ENCODE data around the gene DCC. TPM values are rescaled to one million over a fixed set of nuclear protein-coding genes. Genes with fewer than 3 reads are reported as not detected.

Gene DCC
- total RNA-seq, 1 experiment from 2014 or later: not detected

GRCh38 chr18:53411511-53411910, 1071.5 kb downstream of the DCC start:
- Histone ChIP-seq H3K4me1 (ENCODE audit: control insufficient read depth in 1 of 2, insufficient read depth in 2 of 2, low read length in 2 of 2) (no peaks in the 10 kb centered on the region), H3K79me2 (ENCODE audit: insufficient read depth, low read length) (no peaks in the 10 kb centered on the region), H3K9me2 (ENCODE audit: insufficient read depth) (no peaks in the 10 kb centered on the region), H2AFZ (ENCODE audit: low read depth, low read length, poor library complexity, severe bottlenecking) (no peak overlapping the region), H3K27ac (ENCODE audit: low read depth, low read length) (no peak overlapping the region), H3K4me2 (ENCODE audit: low read length) (no peak overlapping the region), H3K9me3 (ENCODE audit: control insufficient read depth in 1 of 2, insufficient read depth in 1 of 2, low read depth in 1 of 2, low read length in 2 of 2) (peaks cover 7 to 18% of the 10 kb centered on the region in 2 experiments; a peak in 2 of 4 replicates), H3K27me3 (ENCODE audit: insufficient read depth, low read length) (no peaks in the 10 kb centered on the region), H4K20me1 (ENCODE audit: insufficient read depth) (no peaks in the 10 kb centered on the region), H3K9ac (ENCODE audit: low read length) (no peak overlapping the region), H3K36me3 (ENCODE audit: control insufficient read depth in 1 of 2, insufficient read depth in 2 of 2, low read length in 2 of 2) (no peaks in the 10 kb centered on the region), H3K4me3 (replicated peaks in 1 of 2; ENCODE audit: low read depth in 1 of 2, low read length in 2 of 2) (no peak overlapping the region)
- no peak for ATAC-seq
- ChIA-PET POLR2A (no interaction called here), RAD21 (ENCODE audit: low non-redundant PET in 1 of 2, low total read pairs in 2 of 2, uncharacterized antibody in 2 of 2, unreplicated experiment in 2 of 2) (no interaction called here), CTCF (no interaction called here)
- BruUV-seq (replicated peaks): no TSS peak
- intact Hi-C loops (cut with micrococcal nuclease): no loop called here
- no peak for TF ChIP-seq CEBPB (IDR thresholded peaks at IDR 0.05; ENCODE audit: low read depth)
- no peak for TF ChIP-seq SIN3A (IDR thresholded peaks at IDR 0.05; ENCODE audit: low read depth)
- no peak for TF ChIP-seq POLR2AphosphoS5 (IDR thresholded peaks at IDR 0.05; ENCODE audit: low read depth, low read length)
- TF ChIP-seq RAD21 (IDR thresholded peaks at IDR 0.05; ENCODE audit: low read depth): no peak
- TF ChIP-seq FOSL1 (IDR thresholded peaks at IDR 0.05; ENCODE audit: low read depth): no peak
- TF ChIP-seq JUND (IDR thresholded peaks at IDR 0.05): no peak
- no peak for TF ChIP-seq EGR1 (IDR thresholded peaks at IDR 0.05; ENCODE audit: low read depth)
- no peak for TF ChIP-seq ZBTB33 (IDR thresholded peaks at IDR 0.05; ENCODE audit: extremely low read depth, insufficient replicate concordance, low read length)
- no peak for TF ChIP-seq REST (IDR thresholded peaks at IDR 0.05; ENCODE audit: low read depth)
- TF ChIP-seq SP1 (IDR thresholded peaks at IDR 0.05; ENCODE audit: low read depth): no peak
- TF ChIP-seq ATF3 (IDR thresholded peaks at IDR 0.05): no peak
- TF ChIP-seq TCF7L2 (IDR thresholded peaks at IDR 0.05; ENCODE audit: borderline replicate concordance, extremely low read depth, insufficient read depth, insufficient read length): no peak
- TF ChIP-seq, protein P1, sequence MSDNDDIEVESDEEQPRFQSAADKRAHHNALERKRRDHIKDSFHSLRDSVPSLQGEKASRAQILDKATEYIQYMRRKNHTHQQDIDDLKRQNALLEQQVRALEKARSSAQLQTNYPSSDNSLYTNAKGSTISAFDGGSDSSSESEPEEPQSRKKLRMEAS (IDR thresholded peaks at IDR 0.05): no peak
- TF ChIP-seq CBX3 (IDR thresholded peaks at IDR 0.05; ENCODE audit: low read depth): no peak
- no peak for TF ChIP-seq ZFX (IDR thresholded peaks at IDR 0.05)
- TF ChIP-seq ELF1 (IDR thresholded peaks at IDR 0.05; ENCODE audit: borderline replicate concordance, low read depth): no peak
- TF ChIP-seq ZNF274 (IDR thresholded peaks at IDR 0.05; ENCODE audit: low read depth, low read length): no peak
- TF ChIP-seq POLR2A (IDR thresholded peaks at IDR 0.05; ENCODE audit: borderline replicate concordance, extremely low read depth, insufficient read depth, insufficient read length): no peak
- no peak for DNase-seq (ENCODE audit: low read depth, low spot score)

All from HCT116 (cell line).